Erythroblast (primary cell): ENCODE measurements around the gene CFAP73.

Source experiments
- GATA1 ChIP-seq: IDR thresholded peaks from 2 replicates; pipeline ENCODE4 v1.6.1; 2011; ENCODE audit warnings: low read depth, mild to moderate bottlenecking, control low read depth, low read length, moderate library complexity
- POLR2A ChIP-seq: IDR thresholded peaks from 2 replicates; pipeline ENCODE4 v1.6.1; 2011; ENCODE audit warnings: mild to moderate bottlenecking, low read length

DNA sequence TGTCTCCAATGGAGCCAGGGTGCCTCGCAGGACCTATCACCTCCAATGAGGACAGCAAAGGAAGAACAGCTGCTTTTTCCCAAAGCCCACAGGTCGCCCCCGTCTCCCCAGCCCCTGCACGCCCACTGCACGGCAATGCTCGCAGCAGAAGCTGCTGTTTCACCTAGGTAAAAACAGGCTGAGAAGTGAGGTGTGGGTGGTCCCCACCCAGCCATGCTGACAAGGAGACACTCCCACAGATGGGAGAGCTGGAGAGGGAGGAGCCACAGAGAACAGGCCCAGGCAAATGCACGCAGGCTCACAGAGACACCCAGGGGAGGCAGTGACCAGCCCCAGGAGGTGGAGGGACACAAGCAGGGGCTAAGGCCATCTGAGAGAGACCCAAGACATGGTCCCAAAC, 10.4 kb downstream of the CFAP73 start:
- TF ChIP-seq POLR2A (no peak), GATA1 (no peak)
